ENCODE data around the gene CARD10. TPM values are rescaled to one million over a fixed set of nuclear protein-coding genes. Genes with fewer than 3 reads are reported as not detected.

Gene CARD10
- total RNA-seq, 4 donors from 2014 or later = 2.6 to 5.7 (median 4.4) TPM

GRCh38 chr22:37491559-37492427, 27.4 kb downstream of the CARD10 start:
- H3K4me3 ChIP-seq = no peak overlapping the region
- DNase-seq (no peak), ATAC-seq (no peak)
- no peaks in the 10 kb centered on the region for H3K36me3 ChIP-seq
- intact Hi-C loops (cut with DNase I; ENCODE audit: low total_unique reads) (no loop called here), in situ Hi-C loops (cut with MboI; ENCODE audit: low sequenced_read_pairs in 4 of 4) (no loop called here)
- no peak overlapping the region for H3K27ac ChIP-seq
- H3K9me3 ChIP-seq = no peaks in the 10 kb centered on the region
- H3K27me3 ChIP-seq = no peaks in the 10 kb centered on the region
- H3K4me1 ChIP-seq = peaks cover 0 to 2% of the 10 kb centered on the region in 2 donors
- TF ChIP-seq POLR2A (IDR thresholded peaks at IDR 0.05) (no peak), CTCF (IDR thresholded peaks at IDR 0.05 in 4 of 5, conservative IDR thresholded peaks at IDR 0.05 in 1 of 5) (no peak)

- ATAC-seq (no peak), DNase-seq (no peak)
- no peak overlapping the region for H3K27ac ChIP-seq
- intact Hi-C loops (cut with DNase I; ENCODE audit: low total_unique reads) (no loop called here), in situ Hi-C loops (cut with MboI; ENCODE audit: low sequenced_read_pairs in 4 of 4) (no loop called here)
- no peak overlapping the region for H3K4me3 ChIP-seq
- H3K27me3 ChIP-seq = no peaks in the 10 kb centered on the region
- no peaks in the 10 kb centered on the region for H3K36me3 ChIP-seq
- H3K9me3 ChIP-seq = no peaks in the 10 kb centered on the region
- peaks cover 0 to 5% of the 10 kb centered on the region in 2 donors for H3K4me1 ChIP-seq
- no peak for TF ChIP-seq POLR2A (IDR thresholded peaks at IDR 0.05)
- no peak for TF ChIP-seq CTCF (IDR thresholded peaks at IDR 0.05 in 4 of 5, conservative IDR thresholded peaks at IDR 0.05 in 1 of 5)
These were observed 28.1 kb downstream of the CARD10 start for GRCh38 chr22:37491106-37491505.

- Histone ChIP-seq H3K4me3 (no peak overlapping the region), H3K27me3 (peaks cover 0 to 4% (median 3%) of the 10 kb centered on the region in 3 donors), H3K36me3 (no peaks in the 10 kb centered on the region), H3K4me1 (peaks cover 0 to 5% of the 10 kb centered on the region in 2 donors), H3K27ac (no peak overlapping the region), H3K9me3 (no peaks in the 10 kb centered on the region)
- in situ Hi-C loops (cut with MboI; ENCODE audit: low sequenced_read_pairs in 4 of 4) (no loop called here), intact Hi-C loops (cut with DNase I; ENCODE audit: low total_unique reads) (no loop called here)
- no peak for ATAC-seq
- TF ChIP-seq CTCF (IDR thresholded peaks at IDR 0.05 in 4 of 5, conservative IDR thresholded peaks at IDR 0.05 in 1 of 5) = no peak
- TF ChIP-seq POLR2A (IDR thresholded peaks at IDR 0.05) = no peak
- no peak for DNase-seq
These were observed 29.2 kb downstream of the CARD10 start for GRCh38 chr22:37489983-37490382.

GRCh38 chr22:37488337-37489135, 30.7 kb downstream of the CARD10 start:
- H3K4me1 ChIP-seq = peaks cover 5 to 12% of the 10 kb centered on the region in 2 donors
- H3K27ac ChIP-seq = no peak overlapping the region
- in situ Hi-C loops (cut with MboI; ENCODE audit: low sequenced_read_pairs in 4 of 4) (no loop called here), intact Hi-C loops (cut with DNase I; ENCODE audit: low total_unique reads) (no loop called here)
- no peaks in the 10 kb centered on the region for H3K9me3 ChIP-seq
- TF ChIP-seq CTCF (IDR thresholded peaks at IDR 0.05 in 4 of 5, conservative IDR thresholded peaks at IDR 0.05 in 1 of 5) (no peak), POLR2A (IDR thresholded peaks at IDR 0.05) (no peak)
- DNase-seq = no peak
- peaks cover 0 to 8% (median 3%) of the 10 kb centered on the region in 3 donors for H3K27me3 ChIP-seq
- ATAC-seq = no peak
- no peak overlapping the region for H3K4me3 ChIP-seq
- no peaks in the 10 kb centered on the region for H3K36me3 ChIP-seq
